GM12878 (cell line): ENCODE results near the gene RNASE2. TPM values are rescaled to one million over a fixed set of nuclear protein-coding genes. Genes with fewer than 3 reads are reported as not detected.

Experiments used
- ATAC-seq: fragments of 200-7000 bp; cut with Tn5 transposase; 3 replicates; pipeline ENCODE4 v1.9.1; 2020; ENCODE audit warnings: mild to moderate bottlenecking, moderate library complexity
- BruUV-seq: library from RNA; stranded (reverse); fragments of 400-500 nt; replicated peaks from 2 replicates; lab custom pipeline; 2021; lab: Mats Ljungman, UMichigan
- CTCF ChIA-PET: fragments of 300-600 bp; sonication (Branson Sonifier 250); formaldehyde crosslinking; extraction: SDS; loops from one replicate; lab custom pipeline; 2021; ENCODE audit warnings: inconsistent platforms; lab: Yijun Ruan, JAX
- POLR2A ChIA-PET: fragments of 350-600 bp; formaldehyde crosslinking; extraction: SDS; loops from one replicate; lab custom pipeline; 2021; ENCODE audit warnings: inconsistent platforms; lab: Charles Lee
- RAD21 ChIA-PET: fragments of 300-600 bp; sonication (Branson Sonifier 250); formaldehyde crosslinking; loops from one replicate; lab custom pipeline; 2023; ENCODE audit warnings: antibody characterized with exemption; ENCODE audit not compliant: unreplicated experiment; lab: Charles Lee
- SMC1A ChIA-PET: fragments of 300-600 bp; sonication (Branson Sonifier 250); formaldehyde crosslinking; loops from one replicate; lab custom pipeline; 2023; ENCODE audit not compliant: unreplicated experiment, uncharacterized antibody; lab: Charles Lee
- DNase-seq: peaks from one replicate; pipeline ENCODE4 v3.0.0-alpha.2; 2011; ENCODE audit warnings: low read depth, low spot score
- FAIRE-seq: peaks from 3 replicates; lab custom pipeline; 2011; peaks lifted over from hg19 to GRCh38; lab: Jason Lieb, UNC
- H2AFZ ChIP-seq: 2 replicates; pipeline ENCODE4 v1.6.0; 2011; ENCODE audit warnings: low read depth, low read length, control low read depth; ENCODE audit not compliant: control insufficient read depth
- H3K27ac ChIP-seq: 2 replicates; pipeline ENCODE4 v1.5.1; 2011; ENCODE audit warnings: control low read depth; ENCODE audit not compliant: control insufficient read depth, insufficient read depth
- H3K27me3 ChIP-seq, 2 experiments: replicated peaks in 1 of 2; 2 replicates each; pipeline versions ENCODE4 v1.6.0 to v1.6.1; 2011; ENCODE audit warnings: low read length in 1 of 2; ENCODE audit not compliant: control insufficient read depth in 2 of 2, insufficient read depth in 2 of 2
- H3K36me3 ChIP-seq, 2 experiments: 2 replicates each; pipeline ENCODE4 v1.5.1; 2011; ENCODE audit warnings: low read length in 1 of 2; ENCODE audit not compliant: control insufficient read depth in 2 of 2, insufficient read depth in 2 of 2
- H3K4me1 ChIP-seq: 2 replicates; pipeline ENCODE4 v1.6.1; 2011; ENCODE audit warnings: mild to moderate bottlenecking, low read length, moderate library complexity, mixed read lengths; ENCODE audit not compliant: control insufficient read depth, insufficient read depth
- H3K4me2 ChIP-seq: 2 replicates; pipeline ENCODE4 v1.6.0; 2011; ENCODE audit warnings: control low read depth; ENCODE audit not compliant: control insufficient read depth, insufficient read depth
- H3K4me3 ChIP-seq: fragments of 200-600 bp; sonication (generic); 2 replicates; pipeline ENCODE4 v1.5.1; 2016
- H3K79me2 ChIP-seq: 2 replicates; pipeline ENCODE4 v1.6.0; 2011; ENCODE audit warnings: low read length; ENCODE audit not compliant: control insufficient read depth, insufficient read depth
- H3K9ac ChIP-seq: 2 replicates; pipeline ENCODE4 v1.8.0; 2011; ENCODE audit warnings: low read length, control low read depth, mixed read lengths; ENCODE audit not compliant: control insufficient read depth, insufficient read depth
- H3K9me3 ChIP-seq: replicated peaks from 3 replicates; pipeline ENCODE4 v1.5.1; 2011; ENCODE audit warnings: mild to moderate bottlenecking, low read length; ENCODE audit not compliant: control insufficient read depth, insufficient read depth
- H4K20me1 ChIP-seq: 2 replicates; pipeline ENCODE4 v1.6.0; 2011; ENCODE audit not compliant: control insufficient read depth, insufficient read depth
- CTCF ChIP-seq, 3 experiments: IDR thresholded peaks in 2 of 3; conservative IDR thresholded peaks in 1 of 3; 2 replicates each; pipeline ENCODE4 v1.5.1; 2011; ENCODE audit warnings: low read depth in 3 of 3, low read length in 3 of 3, mild to moderate bottlenecking in 3 of 3, control low read depth in 2 of 3, moderate library complexity in 2 of 3, inconsistent platforms in 1 of 3, mixed read lengths in 1 of 3; ENCODE audit not compliant: control insufficient read depth in 2 of 3, insufficient read depth in 1 of 3; ENCODE audit errors: extremely low read depth in 1 of 3
- ETV6 ChIP-seq, 2 experiments: fragments of 450-650 bp in 1 of 2; IDR thresholded peaks in 1 of 2; conservative IDR thresholded peaks in 1 of 2; 2 replicates each; pipeline ENCODE4 v1.6.1; 2014; ENCODE audit warnings: antibody characterized with exemption in 1 of 2, borderline replicate concordance in 1 of 2, low read depth in 1 of 2, mild to moderate bottlenecking in 1 of 2, moderate library complexity in 1 of 2
- HDAC2 ChIP-seq: fragments of 200-600 bp; sonication (generic); IDR thresholded peaks from 2 replicates; pipeline ENCODE4 v1.6.1; 2017
- IKZF2 ChIP-seq, 2 experiments: fragments of 450-650 bp; IDR thresholded peaks; 2 replicates each; pipeline ENCODE4 v1.6.1; 2017; ENCODE audit warnings: mild to moderate bottlenecking in 2 of 2, moderate library complexity in 2 of 2
- JUNB ChIP-seq: IDR thresholded peaks from 2 replicates; pipeline ENCODE4 v1.6.1; 2016; ENCODE audit warnings: antibody characterized with exemption, mild to moderate bottlenecking
- MEF2B ChIP-seq: fragments of 450-650 bp; IDR thresholded peaks from 2 replicates; pipeline ENCODE4 v1.6.1; 2018; ENCODE audit warnings: mild to moderate bottlenecking, moderate library complexity; ENCODE audit not compliant: partially characterized antibody, poor library complexity, severe bottlenecking
- NFXL1 ChIP-seq: fragments of 450-650 bp; IDR thresholded peaks from 2 replicates; pipeline ENCODE4 v1.6.1; 2017; ENCODE audit warnings: antibody characterized with exemption, mild to moderate bottlenecking, borderline replicate concordance
- PAX5 ChIP-seq: IDR thresholded peaks from 2 replicates; pipeline ENCODE4 v1.6.1; 2011; ENCODE audit warnings: low read depth, low read length, borderline replicate concordance
- RAD21 ChIP-seq: IDR thresholded peaks from 2 replicates; pipeline ENCODE4 v1.6.1; 2011; ENCODE audit warnings: mild to moderate bottlenecking, low read depth, low read length, moderate library complexity; ENCODE audit not compliant: insufficient read depth
- RFX5 ChIP-seq: IDR thresholded peaks from 2 replicates; pipeline ENCODE4 v1.6.1; 2011; ENCODE audit warnings: low read depth, low read length, improper control_type of control experiment
- WGBS: methylation state at CpG from one replicate; pipeline ENCODE4 v1.1.6; 2016; ENCODE audit warnings: low lambda C conversion rate; ENCODE audit not compliant: insufficient replicate concordance, insufficient coverage; ENCODE audit errors: missing lambda C conversion rate; 5-methylcytosine and 5-hydroxymethylcytosine counted together
- in situ Hi-C: fragments of 300-500 bp; cut with MboI; formaldehyde crosslinking; loops from 9 replicates; pipeline ENCODE4 v1.14.3; 2018; ENCODE audit warnings: mixed read lengths
- intact Hi-C: fragments of 100-400 bp; cut with micrococcal nuclease; formaldehyde crosslinking; loops from one replicate; pipeline ENCODE4 v1.14.2; 2022; ENCODE audit not compliant: unreplicated experiment
- polyA plus RNA-seq, 11 experiments: library from polyadenylated mRNA; depleted of rRNA in 4 of 11; unstranded in 6 of 11; stranded (reverse) in 5 of 11; fragments of >200 nt; fragmentation: Nextera tagmentation in 4 of 11; fragmentation: Illumina TruSeq in 1 of 11; extraction: Ambion mirVana in 4 of 11; extraction: Trizol in 1 of 11; gene quantifications; 1 replicate in 1 of 11; 2 replicates in 10 of 11; pipeline versions ENCODE4 v1.2.1 to v1.2.3, GENCODE V29; 2011 to 2016; ENCODE audit warnings: inconsistent platforms in 2 of 11, missing spikeins in 2 of 11, low read depth in 1 of 11
- total RNA-seq, 4 experiments: library from RNA; depleted of rRNA in 3 of 4; stranded (reverse); fragments of >200 nt in 3 of 4; fragmentation: Illumina TruSeq in 1 of 4; extraction: Trizol in 1 of 4; gene quantifications; 2 replicates each; pipeline versions ENCODE4 v1.2.1 to v1.2.3, GENCODE V29; 2013 to 2021

RNASE2 gene
- total and polyA plus RNA-seq, 10 of the 15 experiments (the other 5 are each of a cell fraction or from before 2014, with no cell fraction given): not detected

DNA sequence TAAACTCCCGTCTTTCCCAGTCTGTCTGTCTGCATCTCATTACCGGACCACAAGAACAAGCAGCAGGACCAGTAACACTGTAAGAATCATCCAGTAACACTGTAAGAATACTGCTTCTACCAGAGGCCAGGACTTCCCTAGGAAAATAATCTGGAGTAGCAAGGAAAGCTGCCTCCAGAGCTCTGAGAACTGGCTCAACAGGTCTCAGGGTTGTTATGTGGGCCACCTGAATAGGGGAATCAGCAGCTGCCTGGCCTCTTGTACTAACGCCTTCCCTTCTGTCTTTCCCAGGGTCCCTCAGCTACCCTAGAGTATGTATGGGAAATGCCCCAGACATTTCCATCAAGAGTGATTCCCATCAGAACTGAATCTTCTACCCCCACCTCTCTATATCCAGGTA is 42.9 kb downstream of the RNASE2 start:
- intact Hi-C loops: no loop called here
- no peaks in the 10 kb centered on the region for H4K20me1 ChIP-seq
- no peak overlapping the region for H3K4me3 ChIP-seq
- no peaks in the 10 kb centered on the region for H3K27me3 ChIP-seq
- no peak overlapping the region for H3K4me2 ChIP-seq
- TF ChIP-seq HDAC2: no peak
- H3K27ac ChIP-seq: no peak overlapping the region
- ChIA-PET POLR2A (no interaction called here), CTCF (interaction anchor here (0.7 to 2.2 kb wide), 6 partner anchors 8 to 107 kb away, joined by 3 to 17 read pairs (median 3); no protein-coding TSS in a partner anchor), SMC1A (interaction anchor here (1.5 kb wide), 1 partner anchor 106 kb away, joined by 5 read pairs; no protein-coding TSS in a partner anchor), RAD21 (no interaction called here)
- in situ Hi-C loops: no loop called here
- ATAC-seq: no peak
- H3K4me1 ChIP-seq: no peaks in the 10 kb centered on the region
- H3K79me2 ChIP-seq: no peaks in the 10 kb centered on the region
- H3K9me3 ChIP-seq: no peaks in the 10 kb centered on the region
- BruUV-seq: no TSS peak
- WGBS: 93% methylated on average over 3 of the region's 3 CpGs
- no peak for FAIRE-seq
- H3K9ac ChIP-seq: no peak overlapping the region
- H3K36me3 ChIP-seq: peaks cover 5 to 12% of the 10 kb centered on the region in 2 experiments
- no peak overlapping the region for H2AFZ ChIP-seq
- no peak for DNase-seq

DNA sequence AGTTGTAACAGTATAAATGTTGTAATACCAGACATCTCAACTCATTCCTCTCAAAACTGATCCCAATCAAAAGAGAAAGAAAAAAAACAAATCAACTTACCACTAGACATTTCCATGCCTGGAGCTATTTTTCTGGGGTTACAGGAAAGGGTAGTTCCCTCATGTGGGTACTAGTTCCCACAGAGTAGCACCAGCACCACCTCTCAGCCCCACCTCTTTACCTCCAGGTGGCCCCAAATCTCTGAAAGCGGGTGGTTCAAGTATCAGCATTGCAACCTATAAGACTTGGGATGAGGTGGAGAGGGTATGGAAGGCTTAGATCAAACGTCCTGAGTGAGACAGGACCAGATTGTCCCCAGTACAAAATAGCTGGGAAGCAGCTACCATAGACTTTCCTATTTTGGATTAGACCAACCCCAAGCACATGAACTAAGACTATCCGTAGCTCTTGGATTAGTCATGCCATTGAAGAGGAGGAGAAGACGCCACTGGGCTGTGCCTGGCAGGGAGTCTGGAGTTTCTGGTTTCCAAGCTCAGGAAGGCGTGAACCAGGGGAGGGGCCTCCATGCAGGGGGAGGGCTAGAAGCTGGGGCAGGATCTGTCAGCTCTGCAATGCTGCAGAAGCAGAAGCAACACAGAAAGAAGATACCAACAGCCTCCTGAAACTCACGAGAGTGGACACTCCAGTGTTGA is 43.5 kb downstream of the RNASE2 start, which contains the start of gene SLC39A2:
Gene SLC39A2, plus strand, starts transcription at position 620 of the 693 bp plus-strand sequence. CDS start 154 bp downstream, outside the sequence.
- DNase-seq (no peak), ATAC-seq (no peak), FAIRE-seq (no peak)
- Histone ChIP-seq H3K36me3 (peaks cover 5 to 12% of the 10 kb centered on the region in 2 experiments), H3K79me2 (no peaks in the 10 kb centered on the region), H3K4me3 (no peak within 1 kb of the TSS), H3K4me2 (no peak within 1 kb of the TSS), H2AFZ (no peak within 1 kb of the TSS), H4K20me1 (no peaks in the 10 kb centered on the region), H3K27ac (no peak within 1 kb of the TSS), H3K9me3 (no peaks in the 10 kb centered on the region), H3K27me3 (no peaks in the 10 kb centered on the region), H3K4me1 (no peaks in the 10 kb centered on the region), H3K9ac (no peak within 1 kb of the TSS)
- ChIA-PET POLR2A (no interaction called here), SMC1A (interaction anchor here (1.5 kb wide), 1 partner anchor 106 kb away, joined by 5 read pairs; no protein-coding TSS in a partner anchor), RAD21 (no interaction called here), CTCF (interaction anchor here (0.7 to 2.2 kb wide), 6 partner anchors 8 to 106 kb away, joined by 3 to 17 read pairs (median 3); no protein-coding TSS in a partner anchor)
- in situ Hi-C loops: no loop called here
- intact Hi-C loops: no loop called here
- 72% methylated on average over 6 of the region's 6 CpGs for WGBS
- BruUV-seq: no TSS peak
- TF ChIP-seq RAD21: no peak
- TF ChIP-seq CTCF (IDR thresholded peaks at IDR 0.05 in 2 of 3, conservative IDR thresholded peaks at IDR 0.05 in 1 of 3; ENCODE audit: control insufficient read depth in 2 of 3, extremely low read depth in 1 of 3, insufficient read depth in 1 of 3, low read depth in 3 of 3, low read length in 3 of 3): no peak
- TF ChIP-seq MEF2B: no peak
- TF ChIP-seq JUNB: no peak
- TF ChIP-seq IKZF2 (IDR thresholded peaks at IDR 0.05): no peak
- no peak for TF ChIP-seq RFX5
- no peak for TF ChIP-seq ETV6 (conservative IDR thresholded peaks at IDR 0.05 in 1 of 2, IDR thresholded peaks at IDR 0.05 in 1 of 2; ENCODE audit: borderline replicate concordance in 1 of 2, low read depth in 1 of 2)
- no peak for TF ChIP-seq PAX5
- no peak for TF ChIP-seq NFXL1
